Activated naive CD4-positive, alpha-beta T cell treated with anti-CD3 and anti-CD28 coated beads for 36 hours (primary cell): ENCODE measurements around the gene ZDHHC9. TPM values are rescaled to one million over a fixed set of nuclear protein-coding genes. Genes with fewer than 3 reads are reported as not detected.
"Not testable (repeated sequence)": the region's sequence is repeated elsewhere in the genome, so short reads cannot be mapped to it uniquely, and the experiment has no call there.

ENCODE experiments used
- CTCF ChIA-PET: fragments of 350-600 bp; sonication (Branson Sonifier 250); formaldehyde crosslinking; loops from one replicate; lab custom pipeline; 2021; ENCODE audit warnings: antibody characterized with exemption; lab: Charles Lee
- DNase-seq: peaks from one replicate; pipeline ENCODE4 v3.0.0-alpha.2; 2020
- H3K27ac Mint-ChIP-seq: one replicate; pipeline ENCODE4 v1.8.0; 2021; ENCODE audit warnings: mild to moderate bottlenecking, mixed read lengths
- H3K27me3 Mint-ChIP-seq: one replicate; pipeline ENCODE4 v1.8.0; 2021; ENCODE audit warnings: low read depth, mixed read lengths
- H3K36me3 Mint-ChIP-seq: one replicate; pipeline ENCODE4 v1.8.0; 2021; ENCODE audit warnings: low read depth, mixed read lengths
- H3K4me1 Mint-ChIP-seq: one replicate; pipeline ENCODE4 v1.8.0; 2021; ENCODE audit warnings: low read depth, mixed read lengths
- H3K4me3 Mint-ChIP-seq: one replicate; pipeline ENCODE4 v1.8.0; 2021; ENCODE audit warnings: mild to moderate bottlenecking, moderate library complexity, mixed read lengths
- H3K9me3 Mint-ChIP-seq: one replicate; pipeline ENCODE4 v1.8.0; 2021; ENCODE audit warnings: mixed read lengths
- intact Hi-C: fragments of 100-400 bp; cut with micrococcal nuclease; formaldehyde crosslinking; loops from one replicate; pipeline ENCODE4 v1.15.1; 2023
- total RNA-seq, 2 experiments: library from RNA; stranded (reverse); gene quantifications; one replicate each; pipeline ENCODE4 v1.2.3, GENCODE V29; 2021

The ZDHHC9 gene
- total RNA-seq, result 1 to 10 TPM; 7.1 TPM

DNA sequence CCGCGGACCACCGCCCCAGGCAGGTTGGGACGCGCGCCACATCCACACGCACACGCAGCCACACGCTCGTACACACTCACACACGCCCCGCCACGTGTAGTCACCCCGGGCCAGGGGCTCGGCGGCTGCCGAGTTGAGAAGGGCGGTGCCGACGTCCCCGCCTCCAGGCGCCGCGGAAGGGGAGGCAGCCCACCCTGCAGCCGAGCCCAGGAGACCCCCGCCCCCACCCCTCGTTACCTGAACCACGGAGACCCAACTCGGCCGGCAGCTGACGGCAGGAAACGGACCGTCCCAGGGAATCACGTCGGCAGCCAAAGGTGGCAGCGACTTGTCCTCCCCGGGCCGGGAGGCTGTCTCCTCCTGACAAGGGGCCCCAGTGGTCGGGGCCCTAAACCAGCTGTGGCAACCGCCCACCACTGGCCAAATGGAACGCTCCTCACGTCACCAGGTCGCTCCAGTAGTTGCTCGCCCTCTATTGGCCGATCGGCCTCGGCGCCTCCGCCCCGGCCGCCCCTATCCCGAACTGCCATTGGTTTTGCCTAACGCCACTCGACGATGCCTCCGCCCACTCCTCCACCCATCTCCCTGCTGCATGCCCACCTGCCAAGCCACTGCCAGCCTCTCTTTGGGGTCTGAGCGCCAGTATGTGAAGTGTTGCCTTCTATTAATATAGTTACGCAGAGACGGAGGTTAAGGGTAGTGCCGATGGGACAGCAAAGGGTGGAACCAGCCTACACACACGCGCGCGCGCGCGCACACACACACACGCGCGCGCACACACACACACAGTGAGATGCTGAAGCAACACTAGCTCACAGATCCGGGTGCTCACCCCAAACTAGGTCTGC is at the start of gene ZDHHC9:
Gene ZDHHC9, minus strand, starts transcription at position 428 of the 848 bp plus-strand sequence. CDS start 1,941 bp downstream, outside the sequence.
- CTCF ChIA-PET, result interaction anchor here (0.6 kb wide), 1 partner anchor 28 kb away, joined by 3 read pairs; no protein-coding TSS in a partner anchor
- Mint-ChIP-seq H3K27ac (peak within 1 kb of the TSS; percentile 70), H3K36me3 (no peaks in the 10 kb centered on the region), H3K9me3 (no peaks in the 10 kb centered on the region), H3K27me3 (no peaks in the 10 kb centered on the region), H3K4me3 (peak within 1 kb of the TSS; percentile 88), H3K4me1 (peaks cover 38% of the 10 kb centered on the region)
- intact Hi-C loops, result loop anchor here (1.0 to 10.0 kb wide), 6 partner anchors 63 to 331 kb away; partner anchors contain the start of genes BCORL1, RAB33A and UTP14A
- peak; percentile 89 for DNase-seq

GRCh38 chrX:129877401-129877800 is 33.7 kb upstream of the ZDHHC9 start:
- intact Hi-C loops, result no loop called here
- Mint-ChIP-seq H3K36me3 (no peaks in the 10 kb centered on the region), H3K27me3 (no peaks in the 10 kb centered on the region), H3K4me1 (no peaks in the 10 kb centered on the region), H3K4me3 (no peak overlapping the region), H3K27ac (no peak overlapping the region), H3K9me3 (no peaks in the 10 kb centered on the region)
- CTCF ChIA-PET, result no interaction called here
- DNase-seq, result no peak

- H3K36me3 Mint-ChIP-seq, result no peaks in the 10 kb centered on the region
- CTCF ChIA-PET, result no interaction called here
- no peaks in the 10 kb centered on the region for H3K9me3 Mint-ChIP-seq
- no peaks in the 10 kb centered on the region for H3K4me1 Mint-ChIP-seq
- intact Hi-C loops, result no loop called here
- H3K4me3 Mint-ChIP-seq, result no peak overlapping the region
- no peak for DNase-seq
- no peaks in the 10 kb centered on the region for H3K27me3 Mint-ChIP-seq
- H3K27ac Mint-ChIP-seq, result no peak overlapping the region
These were observed 33.2 kb upstream of the ZDHHC9 start for GRCh38 chrX:129876771-129877305.

GRCh38 chrX:129875669-129876068 is 32.0 kb upstream of the ZDHHC9 start:
- DNase-seq, result no peak
- CTCF ChIA-PET, result no interaction called here
- Mint-ChIP-seq H3K27me3 (no peaks in the 10 kb centered on the region), H3K9me3 (no peaks in the 10 kb centered on the region), H3K4me1 (no peaks in the 10 kb centered on the region), H3K27ac (no peak overlapping the region), H3K4me3 (no peak overlapping the region), H3K36me3 (no peaks in the 10 kb centered on the region)
- intact Hi-C loops, result no loop called here

- CTCF ChIA-PET, result no interaction called here
- no peak overlapping the region for H3K4me3 Mint-ChIP-seq
- no peaks in the 10 kb centered on the region for H3K9me3 Mint-ChIP-seq
- intact Hi-C loops, result no loop called here
- H3K27ac Mint-ChIP-seq, result no peak overlapping the region
- DNase-seq, result no peak
- no peaks in the 10 kb centered on the region for H3K4me1 Mint-ChIP-seq
- H3K27me3 Mint-ChIP-seq, result no peaks in the 10 kb centered on the region
- H3K36me3 Mint-ChIP-seq, result no peaks in the 10 kb centered on the region
These were observed 28.8 kb upstream of the ZDHHC9 start for GRCh38 chrX:129872524-129872923.

GRCh38 chrX:129866321-129866720 is 22.6 kb upstream of the ZDHHC9 start:
- not testable (repeated sequence) for H3K27ac Mint-ChIP-seq

GRCh38 chrX:129859134-129859533 is 15.4 kb upstream of the ZDHHC9 start:
- CTCF ChIA-PET, H3K9me3 Mint-ChIP-seq, intact Hi-C loops, H3K4me1 Mint-ChIP-seq, H3K36me3 Mint-ChIP-seq, DNase-seq, H3K27me3 Mint-ChIP-seq, H3K4me3 Mint-ChIP-seq, H3K27ac Mint-ChIP-seq: not testable (repeated sequence)

More at GRCh38 chrX:129866321-129866720, 22.6 kb upstream of the ZDHHC9 start:
- DNase-seq, H3K4me1 Mint-ChIP-seq, CTCF ChIA-PET, H3K4me3 Mint-ChIP-seq, H3K27me3 Mint-ChIP-seq, H3K36me3 Mint-ChIP-seq, H3K9me3 Mint-ChIP-seq, intact Hi-C loops: not testable (repeated sequence)

GRCh38 chrX:129851825-129852224 is 8.1 kb upstream of the ZDHHC9 start:
- H3K27ac Mint-ChIP-seq, H3K9me3 Mint-ChIP-seq, H3K4me3 Mint-ChIP-seq, DNase-seq, H3K4me1 Mint-ChIP-seq, CTCF ChIA-PET, H3K27me3 Mint-ChIP-seq, H3K36me3 Mint-ChIP-seq, intact Hi-C loops: not testable (repeated sequence)

DNA sequence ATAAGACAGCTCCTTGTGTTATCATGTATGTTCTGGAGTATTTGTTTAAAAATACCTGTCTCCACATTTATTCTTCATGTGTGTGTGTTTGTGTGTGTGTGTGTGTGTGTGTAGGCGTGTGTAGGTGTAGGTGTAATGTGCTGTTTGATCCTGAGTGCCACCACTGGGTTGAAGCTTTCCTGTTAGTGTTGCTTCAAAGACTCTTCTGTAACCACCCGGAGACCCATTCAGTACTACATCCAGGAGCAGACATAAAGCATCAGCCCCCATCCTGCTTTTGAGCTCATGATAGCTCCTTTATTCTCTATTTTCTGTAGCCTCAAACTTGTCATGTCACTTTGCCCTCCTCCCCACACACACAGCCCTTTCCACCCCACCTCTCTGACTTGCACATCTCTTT is 3.0 kb upstream of the ZDHHC9 start:
- no peaks in the 10 kb centered on the region for H3K9me3 Mint-ChIP-seq
- no peaks in the 10 kb centered on the region for H3K36me3 Mint-ChIP-seq
- intact Hi-C loops, result loop anchor here (10.0 kb wide), 1 partner anchor 328 kb away; the partner anchor contains the start of gene RAB33A
- H3K27ac Mint-ChIP-seq, result no peak overlapping the region
- no peak overlapping the region for H3K4me3 Mint-ChIP-seq
- no peak for DNase-seq
- peaks cover 28% of the 10 kb centered on the region for H3K4me1 Mint-ChIP-seq
- no peaks in the 10 kb centered on the region for H3K27me3 Mint-ChIP-seq
- CTCF ChIA-PET, result interaction anchor here (0.8 to 1.7 kb wide), 3 partner anchors 23 to 120 kb away, joined by 3 to 5 read pairs (median 4); no protein-coding TSS in a partner anchor

DNA sequence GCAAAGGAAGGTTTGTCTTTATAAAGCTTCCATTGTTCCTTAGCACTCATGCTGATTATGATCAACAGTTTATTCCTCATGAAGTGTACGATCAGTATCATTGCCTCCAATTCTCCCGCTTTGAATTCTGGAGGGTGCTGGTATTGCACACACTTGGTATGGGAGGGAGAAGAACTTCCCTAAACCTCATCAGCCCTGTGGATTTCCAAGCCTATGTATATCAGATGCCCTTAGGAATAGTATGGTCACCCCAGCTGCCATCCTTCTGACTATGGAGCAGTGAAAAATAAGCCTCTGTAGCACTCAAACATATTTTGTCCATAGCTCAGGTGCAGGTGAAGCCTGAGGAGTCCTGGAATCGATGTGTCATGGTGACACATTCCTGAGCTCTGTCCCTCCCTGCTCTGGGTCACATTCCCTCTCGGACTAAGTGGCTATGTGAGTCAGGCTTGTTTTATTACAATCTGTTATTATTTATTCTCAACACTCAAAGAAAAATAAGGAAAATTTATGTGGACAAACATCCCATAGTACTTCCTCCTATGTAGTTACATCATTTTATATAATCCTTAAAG is 2.0 kb upstream of the ZDHHC9 start:
- CTCF ChIA-PET, result interaction anchor here (1.7 kb wide), 1 partner anchor 22 kb away, joined by 5 read pairs; no protein-coding TSS in a partner anchor
- H3K9me3 Mint-ChIP-seq, result no peaks in the 10 kb centered on the region
- H3K36me3 Mint-ChIP-seq, result no peaks in the 10 kb centered on the region
- peaks cover 34% of the 10 kb centered on the region for H3K4me1 Mint-ChIP-seq
- no peak overlapping the region for H3K27ac Mint-ChIP-seq
- no peak for DNase-seq
- H3K27me3 Mint-ChIP-seq, result no peaks in the 10 kb centered on the region
- H3K4me3 Mint-ChIP-seq, result no peak overlapping the region
- intact Hi-C loops, result loop anchor here (10.0 kb wide), 1 partner anchor 329 kb away; the partner anchor contains the start of gene RAB33A

GRCh38 chrX:129843209-129843458 is 552 bp downstream of the ZDHHC9 start:
- peak overlapping the region; percentile 88 for H3K4me3 Mint-ChIP-seq
- H3K27ac Mint-ChIP-seq, result peak overlapping the region; percentile 50
- peaks cover 38% of the 10 kb centered on the region for H3K4me1 Mint-ChIP-seq
- DNase-seq, result no peak
- CTCF ChIA-PET, result no interaction called here
- no peaks in the 10 kb centered on the region for H3K36me3 Mint-ChIP-seq
- H3K9me3 Mint-ChIP-seq, result no peaks in the 10 kb centered on the region
- intact Hi-C loops, result loop anchor here (1.0 to 10.0 kb wide), 6 partner anchors 62 to 332 kb away; partner anchors contain the start of genes BCORL1, RAB33A and UTP14A
- no peaks in the 10 kb centered on the region for H3K27me3 Mint-ChIP-seq

DNA sequence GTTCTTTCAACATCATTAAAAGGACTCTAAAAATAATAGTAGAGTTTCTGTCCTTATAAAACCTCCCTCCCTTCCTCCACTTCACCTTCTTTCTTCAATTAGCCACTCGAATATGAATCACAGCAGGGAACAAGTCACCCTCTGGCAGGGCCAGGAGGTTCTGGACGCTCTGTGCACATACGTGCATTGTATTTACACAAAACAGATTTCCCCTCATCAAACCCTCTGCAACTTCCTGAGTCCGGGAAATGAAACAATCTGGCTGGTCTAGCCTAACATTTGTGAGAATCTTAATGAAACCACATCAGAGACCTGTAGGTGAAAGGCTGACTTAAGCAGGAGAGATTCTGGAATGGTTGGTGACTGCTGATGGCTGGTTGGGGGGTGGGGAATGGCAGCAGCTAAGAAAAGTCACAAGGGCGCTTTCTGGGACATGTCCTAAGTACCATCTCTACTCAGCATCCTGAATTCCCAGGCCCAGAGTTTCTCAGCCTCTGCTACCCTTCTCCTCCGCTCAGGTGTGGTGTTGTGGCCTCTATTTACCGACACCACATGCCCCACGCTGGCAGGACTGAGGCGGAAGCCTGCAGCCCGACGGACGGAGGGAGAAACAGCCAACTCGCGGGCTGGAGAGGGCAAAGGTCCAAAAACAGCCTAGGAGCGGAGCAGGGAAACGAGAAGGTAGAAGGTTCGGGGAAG is 1.0 kb downstream of the ZDHHC9 start:
- intact Hi-C loops, result loop anchor here (1.0 to 10.0 kb wide), 6 partner anchors 62 to 332 kb away; partner anchors contain the start of genes BCORL1, RAB33A and UTP14A
- H3K27me3 Mint-ChIP-seq, result no peaks in the 10 kb centered on the region
- CTCF ChIA-PET, result no interaction called here
- H3K4me3 Mint-ChIP-seq, result peak overlapping the region; percentile 88
- H3K4me1 Mint-ChIP-seq, result peaks cover 36% of the 10 kb centered on the region
- no peaks in the 10 kb centered on the region for H3K9me3 Mint-ChIP-seq
- no peaks in the 10 kb centered on the region for H3K36me3 Mint-ChIP-seq
- peak overlapping the region; percentile 50 for H3K27ac Mint-ChIP-seq
- DNase-seq, result peak; percentile 8
